GM18526 (cell line): ENCODE data around the gene RALBP1.

Experiments used
- POLR2A ChIP-seq: IDR thresholded peaks from 3 replicates; pipeline ENCODE4 v1.6.1; 2011; ENCODE audit not compliant: insufficient read length; ENCODE audit errors: extremely low read depth

RALBP1 gene

GRCh38 chr18:9586814-9587213, 111.5 kb downstream of the RALBP1 start:
- TF ChIP-seq POLR2A, result no peak
